Measurements from ENCODE around the gene QSOX1.

- TF ChIP-seq POLR2A (IDR thresholded peaks at IDR 0.05; ENCODE audit: low read depth, low read length): no peak
- no peak for TF ChIP-seq POLR2AphosphoS5 (IDR thresholded peaks at IDR 0.05; ENCODE audit: low read depth, low read length)
Observed at GRCh38 chr1:180170546-180171151, 16.0 kb downstream of the QSOX1 start.
